ENCODE results near the gene KIF20B.

The KIF20B gene, protein sequence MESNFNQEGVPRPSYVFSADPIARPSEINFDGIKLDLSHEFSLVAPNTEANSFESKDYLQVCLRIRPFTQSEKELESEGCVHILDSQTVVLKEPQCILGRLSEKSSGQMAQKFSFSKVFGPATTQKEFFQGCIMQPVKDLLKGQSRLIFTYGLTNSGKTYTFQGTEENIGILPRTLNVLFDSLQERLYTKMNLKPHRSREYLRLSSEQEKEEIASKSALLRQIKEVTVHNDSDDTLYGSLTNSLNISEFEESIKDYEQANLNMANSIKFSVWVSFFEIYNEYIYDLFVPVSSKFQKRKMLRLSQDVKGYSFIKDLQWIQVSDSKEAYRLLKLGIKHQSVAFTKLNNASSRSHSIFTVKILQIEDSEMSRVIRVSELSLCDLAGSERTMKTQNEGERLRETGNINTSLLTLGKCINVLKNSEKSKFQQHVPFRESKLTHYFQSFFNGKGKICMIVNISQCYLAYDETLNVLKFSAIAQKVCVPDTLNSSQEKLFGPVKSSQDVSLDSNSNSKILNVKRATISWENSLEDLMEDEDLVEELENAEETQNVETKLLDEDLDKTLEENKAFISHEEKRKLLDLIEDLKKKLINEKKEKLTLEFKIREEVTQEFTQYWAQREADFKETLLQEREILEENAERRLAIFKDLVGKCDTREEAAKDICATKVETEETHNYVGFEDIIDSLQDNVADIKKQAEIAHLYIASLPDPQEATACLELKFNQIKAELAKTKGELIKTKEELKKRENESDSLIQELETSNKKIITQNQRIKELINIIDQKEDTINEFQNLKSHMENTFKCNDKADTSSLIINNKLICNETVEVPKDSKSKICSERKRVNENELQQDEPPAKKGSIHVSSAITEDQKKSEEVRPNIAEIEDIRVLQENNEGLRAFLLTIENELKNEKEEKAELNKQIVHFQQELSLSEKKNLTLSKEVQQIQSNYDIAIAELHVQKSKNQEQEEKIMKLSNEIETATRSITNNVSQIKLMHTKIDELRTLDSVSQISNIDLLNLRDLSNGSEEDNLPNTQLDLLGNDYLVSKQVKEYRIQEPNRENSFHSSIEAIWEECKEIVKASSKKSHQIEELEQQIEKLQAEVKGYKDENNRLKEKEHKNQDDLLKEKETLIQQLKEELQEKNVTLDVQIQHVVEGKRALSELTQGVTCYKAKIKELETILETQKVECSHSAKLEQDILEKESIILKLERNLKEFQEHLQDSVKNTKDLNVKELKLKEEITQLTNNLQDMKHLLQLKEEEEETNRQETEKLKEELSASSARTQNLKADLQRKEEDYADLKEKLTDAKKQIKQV (N-terminal part only)
- total RNA-seq = 38.1 to 79.2 reads per million in 2 donors

- DNase-seq = peak; percentile 88
These were observed at the start of gene KIF20B for GRCh38 chr10:89701242-89702120. TSS of gene KIF20B (plus strand) at chr10:89701590. CDS start at chr10:89705295, 3,705 bp downstream.

- no peak for DNase-seq
These were observed 49.3 kb upstream of the KIF20B start for GRCh38 chr10:89651916-89652573.

- no peak for DNase-seq
These were observed 48.5 kb upstream of the KIF20B start for GRCh38 chr10:89652806-89653370.

DNA sequence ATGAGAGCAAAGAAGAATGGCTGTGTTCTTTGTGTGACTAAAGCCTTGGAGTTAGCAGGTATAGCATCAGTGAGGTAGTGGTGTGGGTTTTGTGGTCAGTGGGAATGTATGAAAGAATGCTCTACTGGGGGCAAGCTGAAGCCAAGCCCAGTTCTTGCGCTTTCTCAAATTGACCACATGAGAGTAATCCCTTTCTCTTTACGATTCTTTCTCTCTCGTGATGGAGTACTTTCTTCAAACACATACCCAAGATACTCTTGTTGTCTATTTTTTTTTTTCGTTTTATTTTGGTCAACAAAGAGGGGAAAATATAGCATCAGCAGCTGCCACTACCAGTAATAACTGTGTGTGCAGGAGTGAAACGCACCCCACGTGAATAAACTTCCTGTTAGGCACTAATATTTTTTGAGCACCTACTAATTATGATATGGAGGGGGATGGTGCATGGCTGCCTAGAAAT lies 48.0 kb upstream of the KIF20B start:
- DNase-seq = no peak

- no peak for DNase-seq
These were observed 45.7 kb upstream of the KIF20B start for GRCh38 chr10:89655722-89656121.

DNA sequence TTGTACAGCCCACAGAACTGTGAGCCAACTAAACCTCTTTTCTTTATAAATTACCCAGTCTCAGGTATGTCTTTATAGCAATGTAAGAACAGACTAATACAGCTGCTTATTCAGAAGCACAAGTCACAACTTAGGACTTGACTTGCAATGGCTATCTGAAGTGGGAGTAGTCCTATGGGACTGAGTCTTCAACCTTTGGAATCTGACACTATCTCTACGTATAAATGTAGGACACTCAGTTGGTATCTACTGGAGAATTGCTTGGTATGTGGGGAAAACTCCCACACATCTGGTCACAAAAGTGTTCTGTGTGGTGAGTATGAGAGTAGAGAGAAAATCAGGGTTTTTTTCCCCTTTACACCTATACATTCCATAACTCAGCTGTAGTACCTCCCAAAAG lies 44.1 kb upstream of the KIF20B start:
- DNase-seq = no peak

GRCh38 chr10:89659143-89660131 lies 42.0 kb upstream of the KIF20B start:
- no peak for DNase-seq

DNA sequence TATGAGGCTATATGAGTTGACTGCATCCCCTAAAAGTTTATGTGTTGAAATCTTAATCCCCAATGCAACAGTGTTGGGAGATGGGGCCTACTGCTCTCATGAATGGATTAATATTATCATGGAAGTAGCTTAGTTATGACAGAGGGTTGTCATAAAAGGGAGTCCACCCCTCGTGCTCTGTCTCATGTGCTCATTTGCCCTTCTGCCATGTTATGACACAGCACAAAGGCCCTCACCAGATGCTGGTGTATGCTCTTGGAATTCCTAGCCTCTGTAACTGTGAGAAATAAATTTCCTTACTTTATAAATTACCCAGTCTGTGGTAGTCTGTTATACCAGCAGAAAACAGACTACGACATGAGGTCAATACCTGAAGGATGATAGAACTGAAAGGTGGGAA lies 38.8 kb upstream of the KIF20B start:
- DNase-seq = no peak

- no peak for DNase-seq
These were observed 38.2 kb upstream of the KIF20B start for GRCh38 chr10:89663144-89663543.

- DNase-seq = no peak
These were observed 37.2 kb upstream of the KIF20B start for GRCh38 chr10:89664203-89664602.

DNA sequence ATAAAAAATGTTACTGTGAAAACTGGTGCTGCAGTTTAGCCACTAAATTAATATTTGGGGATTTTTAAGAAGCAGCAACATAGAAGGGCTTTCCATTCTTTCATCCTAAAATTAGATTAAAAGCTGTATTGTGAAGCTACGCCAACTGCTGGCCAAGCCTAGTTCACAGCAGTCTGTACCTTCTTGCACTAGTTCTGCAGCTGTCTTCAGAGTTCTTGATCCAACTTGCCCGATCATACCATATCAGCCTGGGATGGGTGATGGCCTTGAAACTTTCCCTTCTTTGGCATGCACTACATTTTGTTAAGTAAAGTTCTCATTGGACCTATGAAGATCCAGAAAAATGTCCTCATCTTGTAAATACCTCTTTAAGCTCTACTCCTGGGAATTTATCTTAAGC lies 36.1 kb upstream of the KIF20B start:
- no peak for DNase-seq

GRCh38 chr10:89666138-89666537 lies 35.3 kb upstream of the KIF20B start:
- DNase-seq = no peak

- no peak for DNase-seq
These were observed 32.9 kb upstream of the KIF20B start for GRCh38 chr10:89668386-89669071.

GRCh38 chr10:89669985-89670384 lies 31.4 kb upstream of the KIF20B start:
- no peak for DNase-seq

GRCh38 chr10:89670926-89671325 lies 30.5 kb upstream of the KIF20B start:
- no peak for DNase-seq

- DNase-seq = no peak
These were observed 24.0 kb upstream of the KIF20B start for GRCh38 chr10:89677341-89677740.

GRCh38 chr10:89679986-89680385 lies 21.4 kb upstream of the KIF20B start:
- DNase-seq = no peak

DNA sequence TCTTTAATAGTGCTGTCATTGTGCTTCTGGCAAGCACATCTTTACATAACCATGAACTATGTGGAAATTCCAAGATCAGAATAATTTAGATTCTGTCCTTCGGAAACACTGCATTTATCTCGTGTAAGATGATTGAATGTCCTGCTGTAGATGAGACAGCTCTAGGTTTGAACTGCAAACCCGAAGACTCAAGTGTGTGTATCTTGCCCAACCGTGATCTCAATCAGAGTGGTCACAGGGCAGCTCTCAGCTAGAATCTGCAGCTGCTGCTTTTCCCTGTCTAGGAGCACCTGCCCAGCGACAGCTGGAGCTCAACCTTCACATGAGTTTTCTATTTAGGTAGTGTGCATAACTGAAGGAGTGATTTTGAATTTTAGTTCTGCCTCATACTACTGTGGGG lies 17.5 kb upstream of the KIF20B start:
- no peak for DNase-seq

DNA sequence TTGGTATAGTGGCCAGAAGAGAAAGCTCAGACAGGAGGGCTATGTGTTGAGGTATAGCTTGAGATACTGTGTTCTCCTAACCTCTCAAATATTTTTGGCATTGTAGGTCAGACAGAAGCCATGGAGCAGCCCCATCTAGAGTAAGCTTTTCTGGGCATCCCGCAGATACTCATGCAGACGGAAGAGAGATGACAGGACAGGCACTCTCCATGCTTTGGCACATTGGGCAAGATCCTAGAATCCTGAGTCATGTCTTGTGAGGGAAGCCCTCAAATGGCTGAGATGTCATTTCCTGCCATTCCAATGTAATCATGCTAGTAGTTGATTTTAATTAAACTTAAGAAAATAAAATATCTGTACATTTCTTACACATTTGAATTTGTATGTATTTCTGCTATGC lies 16.8 kb upstream of the KIF20B start:
- DNase-seq = no peak

Measured in T-helper 9 cell (primary cell).